ENCODE data around the gene MVB12B. TPM values are rescaled to one million over a fixed set of nuclear protein-coding genes. Genes with fewer than 3 reads are reported as not detected.

Gene MVB12B
- total and polyA plus RNA-seq, 3 donors from 2014 or later: 13.6 to 30.7 (median 26.2) TPM

GRCh38 chr9:126451316-126451885, 124.8 kb downstream of the MVB12B start:
- intact Hi-C loops (cut with DNase I; ENCODE audit: low total_unique reads): no loop called here
- Histone ChIP-seq H3K9me3 (no peaks in the 10 kb centered on the region), H3K4me1 (no peaks in the 10 kb centered on the region), H3K36me3 (ENCODE audit: low read depth, missing control alignments) (no peaks in the 10 kb centered on the region), H3K27me3 (no peaks in the 10 kb centered on the region), H3K4me3 (no peak overlapping the region), H3K27ac (no peak overlapping the region)
- 83 to 86% methylated on average over 5 to 6 of the region's 6 CpGs for WGBS, 2 donors
- DNase-seq: no peak
- no peak for TF ChIP-seq POLR2A (IDR thresholded peaks at IDR 0.05)
- no peak for TF ChIP-seq CTCF (IDR thresholded peaks at IDR 0.05)

DNA sequence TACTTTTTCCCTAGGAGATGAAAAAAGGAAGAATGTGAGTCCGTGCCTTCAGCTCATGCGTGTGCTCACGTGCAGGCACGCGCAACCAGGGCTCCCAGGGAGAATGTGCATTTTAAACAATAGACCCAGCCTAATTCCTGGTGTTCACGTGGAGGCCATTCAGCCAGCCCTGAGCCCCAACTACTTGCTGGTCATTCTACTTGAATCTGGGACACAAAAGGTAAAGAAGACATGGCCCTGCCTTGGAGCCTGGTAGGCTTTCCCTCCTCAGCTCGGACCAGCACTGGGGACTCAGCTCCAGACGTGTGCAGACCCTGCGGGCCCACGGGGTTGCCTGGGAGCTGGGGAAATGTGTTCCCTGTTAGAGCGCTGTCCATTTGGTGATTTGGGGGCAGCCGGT, 125.5 kb downstream of the MVB12B start:
- H3K27ac ChIP-seq: no peak overlapping the region
- no peak overlapping the region for H3K4me3 ChIP-seq
- TF ChIP-seq POLR2A (IDR thresholded peaks at IDR 0.05) (no peak), CTCF (IDR thresholded peaks at IDR 0.05) (no peak)
- no peaks in the 10 kb centered on the region for H3K9me3 ChIP-seq
- WGBS, 2 donors: 77% methylated on average over 9 to 12 of the region's 12 CpGs
- H3K36me3 ChIP-seq (ENCODE audit: low read depth, missing control alignments): no peaks in the 10 kb centered on the region
- no peaks in the 10 kb centered on the region for H3K27me3 ChIP-seq
- DNase-seq: no peak
- intact Hi-C loops (cut with DNase I; ENCODE audit: low total_unique reads): no loop called here
- no peaks in the 10 kb centered on the region for H3K4me1 ChIP-seq

- TF ChIP-seq CTCF (IDR thresholded peaks at IDR 0.05): no peak
- no peak for TF ChIP-seq POLR2A (IDR thresholded peaks at IDR 0.05)
- H3K4me3 ChIP-seq: no peak overlapping the region
- H3K4me1 ChIP-seq: no peaks in the 10 kb centered on the region
- intact Hi-C loops (cut with DNase I; ENCODE audit: low total_unique reads): no loop called here
- no peaks in the 10 kb centered on the region for H3K36me3 ChIP-seq (ENCODE audit: low read depth, missing control alignments)
- no peak for DNase-seq
- H3K9me3 ChIP-seq: no peaks in the 10 kb centered on the region
- H3K27ac ChIP-seq: no peak overlapping the region
- H3K27me3 ChIP-seq: no peaks in the 10 kb centered on the region
- 78 to 82% methylated on average over 14 of the region's 14 CpGs for WGBS, 2 donors
These were observed 126.7 kb downstream of the MVB12B start for GRCh38 chr9:126453156-126453963.

- no peak for DNase-seq
- no peaks in the 10 kb centered on the region for H3K4me1 ChIP-seq
- TF ChIP-seq CTCF (IDR thresholded peaks at IDR 0.05) (no peak), POLR2A (IDR thresholded peaks at IDR 0.05) (no peak)
- H3K27me3 ChIP-seq: no peaks in the 10 kb centered on the region
- WGBS, 2 donors: 95 to 96% methylated on average over 4 of the region's 4 CpGs
- intact Hi-C loops (cut with DNase I; ENCODE audit: low total_unique reads): no loop called here
- no peaks in the 10 kb centered on the region for H3K9me3 ChIP-seq
- no peaks in the 10 kb centered on the region for H3K36me3 ChIP-seq (ENCODE audit: low read depth, missing control alignments)
- no peak overlapping the region for H3K27ac ChIP-seq
- no peak overlapping the region for H3K4me3 ChIP-seq
These were observed 127.6 kb downstream of the MVB12B start for GRCh38 chr9:126454215-126454614.

All from testis (tissue), 3 donors.